Cardiac muscle cell (in vitro differentiated cells and primary cell): Measurements from ENCODE around the gene NIPAL3. TPM values are rescaled to one million over a fixed set of nuclear protein-coding genes. Genes with fewer than 3 reads are reported as not detected.

Experiments
- DNase-seq, 2 donors: peaks; one replicate each; pipeline versions ENCODE4 v3.0.0 to v3.0.0-alpha.2; 2010 to 2017; ENCODE audit warnings: low read depth in 1 of 2, low spot score in 1 of 2
- H3K27ac ChIP-seq: fragments of 200-600 bp; sonication (generic); 2 replicates; pipeline ENCODE4 v1.5.1; 2016
- H3K27me3 ChIP-seq: fragments of 200-600 bp; sonication (generic); 2 replicates; pipeline ENCODE4 v1.6.0; 2016; ENCODE audit warnings: control low read depth
- H3K36me3 ChIP-seq: fragments of 200-600 bp; sonication (generic); 2 replicates; pipeline ENCODE4 v1.5.1; 2016; ENCODE audit warnings: control low read depth
- H3K4me1 ChIP-seq: fragments of 200-600 bp; sonication (generic); 2 replicates; pipeline ENCODE4 v1.8.1; 2017; ENCODE audit warnings: low read depth, mild to moderate bottlenecking, mixed run types
- H3K4me3 ChIP-seq: fragments of 200-600 bp; sonication (generic); 2 replicates; pipeline ENCODE4 v1.5.1; 2016; ENCODE audit warnings: mild to moderate bottlenecking
- H3K9me3 ChIP-seq: fragments of 200-600 bp; sonication (generic); 2 replicates; pipeline ENCODE4 v1.5.1; 2017; ENCODE audit warnings: low read depth, mild to moderate bottlenecking, control low read depth
- CTCF ChIP-seq: IDR thresholded peaks from 2 replicates; pipeline ENCODE4 v1.5.1; 2012; ENCODE audit warnings: low read depth, mild to moderate bottlenecking, low read length
- polyA plus RNA-seq: library from polyadenylated mRNA; unstranded; fragments of >200 nt; fragmentation: Nextera tagmentation; extraction: Ambion mirVana; gene quantifications from 2 replicates; pipeline ENCODE4 v1.2.1, GENCODE V29; 2016
- total RNA-seq: library from RNA; depleted of rRNA; stranded (reverse); fragments of >200 nt; gene quantifications from 2 replicates; pipeline ENCODE4 v1.2.3, GENCODE V29; 2016

The NIPAL3 gene
- total and polyA plus RNA-seq, 2 experiments from 2014 or later = 19.0 to 32.2 TPM

GRCh38 chr1:24481101-24481500 is 65.5 kb downstream of the NIPAL3 start:
- DNase-seq = no peak
- Histone ChIP-seq H3K27ac (no peak overlapping the region), H3K9me3 (no peaks in the 10 kb centered on the region), H3K36me3 (no peaks in the 10 kb centered on the region), H3K4me1 (no peaks in the 10 kb centered on the region), H3K4me3 (no peak overlapping the region), H3K27me3 (no peaks in the 10 kb centered on the region)
- no peak for TF ChIP-seq CTCF

GRCh38 chr1:24481843-24482610 is 66.4 kb downstream of the NIPAL3 start:
- Histone ChIP-seq H3K36me3 (no peaks in the 10 kb centered on the region), H3K4me3 (no peak overlapping the region), H3K4me1 (no peaks in the 10 kb centered on the region), H3K9me3 (no peaks in the 10 kb centered on the region), H3K27me3 (no peaks in the 10 kb centered on the region), H3K27ac (no peak overlapping the region)
- DNase-seq = no peak
- TF ChIP-seq CTCF = no peak

GRCh38 chr1:24483441-24483840 is 67.8 kb downstream of the NIPAL3 start:
- no peaks in the 10 kb centered on the region for H3K36me3 ChIP-seq
- H3K27ac ChIP-seq = no peak overlapping the region
- no peaks in the 10 kb centered on the region for H3K9me3 ChIP-seq
- no peak overlapping the region for H3K4me3 ChIP-seq
- no peak for TF ChIP-seq CTCF
- no peak for DNase-seq
- H3K4me1 ChIP-seq = no peaks in the 10 kb centered on the region
- no peaks in the 10 kb centered on the region for H3K27me3 ChIP-seq

GRCh38 chr1:24484199-24484598 is 68.6 kb downstream of the NIPAL3 start:
- Histone ChIP-seq H3K36me3 (no peaks in the 10 kb centered on the region), H3K9me3 (no peaks in the 10 kb centered on the region), H3K27me3 (no peaks in the 10 kb centered on the region), H3K27ac (no peak overlapping the region), H3K4me1 (no peaks in the 10 kb centered on the region), H3K4me3 (no peak overlapping the region)
- no peak for DNase-seq
- TF ChIP-seq CTCF = no peak

GRCh38 chr1:24486331-24487065 is 70.9 kb downstream of the NIPAL3 start:
- no peak overlapping the region for H3K4me3 ChIP-seq
- H3K36me3 ChIP-seq = no peaks in the 10 kb centered on the region
- H3K27ac ChIP-seq = no peak overlapping the region
- no peak for TF ChIP-seq CTCF
- H3K9me3 ChIP-seq = no peaks in the 10 kb centered on the region
- no peak for DNase-seq
- no peaks in the 10 kb centered on the region for H3K27me3 ChIP-seq
- H3K4me1 ChIP-seq = no peaks in the 10 kb centered on the region
